ENCODE data around the gene DPP4. TPM values are rescaled to one million over a fixed set of nuclear protein-coding genes. Genes with fewer than 3 reads are reported as not detected.

DPP4 gene
- total and polyA plus RNA-seq, 2 experiments from 2014 or later = 0.09 TPM; not detected in 1

- Histone ChIP-seq H3K36me3 (no peaks in the 10 kb centered on the region), H3K9me3 (ENCODE audit: low read depth) (no peaks in the 10 kb centered on the region), H3K27ac (no peak overlapping the region), H3K4me1 (ENCODE audit: low read depth) (no peaks in the 10 kb centered on the region), H3K4me3 (no peak overlapping the region), H3K27me3 (peaks cover 46% of the 10 kb centered on the region)
- no peak for TF ChIP-seq CTCF (IDR thresholded peaks at IDR 0.05; ENCODE audit: low read depth, low read length)
- no peak for DNase-seq (ENCODE audit: low read depth in 1 of 2, low spot score in 1 of 2)
These were observed 3.6 kb downstream of the DPP4 start for GRCh38 chr2:162070228-162070936.

GRCh38 chr2:162069267-162069903 is 4.6 kb downstream of the DPP4 start:
- peaks cover 36% of the 10 kb centered on the region for H3K27me3 ChIP-seq
- no peak overlapping the region for H3K27ac ChIP-seq
- DNase-seq (ENCODE audit: low read depth in 1 of 2, low spot score in 1 of 2) = no peak
- no peaks in the 10 kb centered on the region for H3K36me3 ChIP-seq
- no peaks in the 10 kb centered on the region for H3K4me1 ChIP-seq (ENCODE audit: low read depth)
- no peak for TF ChIP-seq CTCF (IDR thresholded peaks at IDR 0.05; ENCODE audit: low read depth, low read length)
- no peak overlapping the region for H3K4me3 ChIP-seq
- H3K9me3 ChIP-seq (ENCODE audit: low read depth) = no peaks in the 10 kb centered on the region

DNA sequence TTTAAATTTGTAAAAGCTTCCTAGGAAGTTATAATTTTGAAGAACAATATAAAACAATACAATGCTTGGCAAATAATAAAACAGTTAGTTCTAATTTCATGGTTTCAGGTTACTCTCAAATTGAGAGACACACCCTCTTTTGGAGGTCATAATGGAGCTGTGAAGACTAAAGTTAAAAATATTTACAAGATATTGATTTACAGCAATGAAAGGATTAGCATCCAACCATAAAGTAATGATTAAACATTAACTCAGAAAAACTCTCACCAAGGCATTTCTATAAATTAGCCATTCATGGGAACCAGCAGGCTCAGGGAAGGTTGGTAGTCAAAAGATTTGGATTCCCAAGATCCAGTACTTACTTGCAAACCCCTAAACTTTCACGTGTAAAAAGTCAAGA is 6.4 kb downstream of the DPP4 start:
- H3K4me3 ChIP-seq = no peak overlapping the region
- no peaks in the 10 kb centered on the region for H3K4me1 ChIP-seq (ENCODE audit: low read depth)
- no peaks in the 10 kb centered on the region for H3K36me3 ChIP-seq
- no peaks in the 10 kb centered on the region for H3K9me3 ChIP-seq (ENCODE audit: low read depth)
- H3K27me3 ChIP-seq = peaks cover 18% of the 10 kb centered on the region
- TF ChIP-seq CTCF (IDR thresholded peaks at IDR 0.05; ENCODE audit: low read depth, low read length) = no peak
- DNase-seq (ENCODE audit: low read depth in 1 of 2, low spot score in 1 of 2) = no peak
- H3K27ac ChIP-seq = no peak overlapping the region

GRCh38 chr2:162065767-162066166 is 8.2 kb downstream of the DPP4 start:
- no peak overlapping the region for H3K4me3 ChIP-seq
- H3K9me3 ChIP-seq (ENCODE audit: low read depth) = no peaks in the 10 kb centered on the region
- no peak for TF ChIP-seq CTCF (IDR thresholded peaks at IDR 0.05; ENCODE audit: low read depth, low read length)
- H3K27ac ChIP-seq = no peak overlapping the region
- H3K4me1 ChIP-seq (ENCODE audit: low read depth) = no peaks in the 10 kb centered on the region
- H3K36me3 ChIP-seq = no peaks in the 10 kb centered on the region
- no peak for DNase-seq (ENCODE audit: low read depth in 1 of 2, low spot score in 1 of 2)
- peaks cover under 1% of the 10 kb centered on the region for H3K27me3 ChIP-seq

DNA sequence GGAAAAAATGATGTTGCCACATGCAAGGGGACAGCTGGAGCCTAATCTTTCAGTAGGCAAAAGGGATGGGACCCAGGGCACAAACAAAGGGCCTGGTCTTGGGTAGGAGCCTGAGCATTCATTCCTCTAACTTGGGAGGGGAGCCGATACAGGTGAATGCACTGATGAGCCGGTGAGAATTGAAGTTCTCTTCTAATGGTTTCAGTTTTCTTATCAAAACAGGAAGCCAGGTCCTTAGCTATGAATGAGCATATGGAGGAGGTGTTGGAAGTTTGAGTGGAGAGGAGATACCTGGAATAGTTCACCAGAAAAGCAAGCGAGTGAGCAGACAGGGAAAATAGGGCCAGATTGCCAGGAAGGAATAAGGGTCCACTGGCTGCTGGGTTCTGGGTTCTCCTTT is 10.1 kb downstream of the DPP4 start:
- Histone ChIP-seq H3K4me1 (ENCODE audit: low read depth) (no peaks in the 10 kb centered on the region), H3K9me3 (ENCODE audit: low read depth) (no peaks in the 10 kb centered on the region), H3K27ac (no peak overlapping the region), H3K4me3 (no peak overlapping the region), H3K36me3 (no peaks in the 10 kb centered on the region), H3K27me3 (no peaks in the 10 kb centered on the region)
- no peak for DNase-seq (ENCODE audit: low read depth in 1 of 2, low spot score in 1 of 2)
- no peak for TF ChIP-seq CTCF (IDR thresholded peaks at IDR 0.05; ENCODE audit: low read depth, low read length)
